Liver (tissue), 9 donors: ENCODE data around the gene MAPKBP1. TPM values are rescaled to one million over a fixed set of nuclear protein-coding genes. Genes with fewer than 3 reads are reported as not detected.

Experiments
- DNase-seq: peaks from one replicate; pipeline ENCODE4 v3.0.0-alpha.2; 2017; ENCODE audit warnings: low spot score
- H3K27ac ChIP-seq, 2 donors: one replicate each; pipeline ENCODE4 v1.7.0; 2013; ENCODE audit warnings: inconsistent platforms in 2 of 2, low read length in 2 of 2, control low read depth in 1 of 2, low read depth in 1 of 2, mild to moderate bottlenecking in 1 of 2
- H3K27me3 ChIP-seq, 4 donors: one replicate each; pipeline versions ENCODE4 v1.6.1 to v1.7.0; 2013; ENCODE audit warnings: low read length in 3 of 4, inconsistent platforms in 1 of 4, mild to moderate bottlenecking in 1 of 4, moderate library complexity in 1 of 4; ENCODE audit not compliant: control insufficient read depth in 4 of 4, insufficient read depth in 4 of 4
- H3K36me3 ChIP-seq, 4 donors: one replicate each; pipeline versions ENCODE4 v1.6.1 to v1.7.0; 2013; ENCODE audit warnings: low read length in 3 of 4, mild to moderate bottlenecking in 3 of 4, low read depth in 1 of 4, moderate library complexity in 1 of 4; ENCODE audit not compliant: control insufficient read depth in 4 of 4, insufficient read depth in 3 of 4
- H3K4me1 ChIP-seq, 4 donors: one replicate each; pipeline versions ENCODE4 v1.6.1 to v1.7.0; 2013; ENCODE audit warnings: low read length in 3 of 4, mild to moderate bottlenecking in 3 of 4, moderate library complexity in 1 of 4; ENCODE audit not compliant: control insufficient read depth in 4 of 4, insufficient read depth in 4 of 4
- H3K4me3 ChIP-seq, 3 donors: one replicate each; pipeline versions ENCODE4 v1.6.1 to v1.7.0; 2013; ENCODE audit warnings: low read length in 3 of 3, control low read depth in 1 of 3, low read depth in 1 of 3, mild to moderate bottlenecking in 1 of 3
- H3K9ac ChIP-seq, 2 donors: one replicate each; pipeline ENCODE4 v1.7.0; 2013; ENCODE audit warnings: low read length in 2 of 2, mild to moderate bottlenecking in 2 of 2, moderate library complexity in 2 of 2, control low read depth in 1 of 2, low read depth in 1 of 2
- H3K9me3 ChIP-seq, 4 donors: one replicate each; pipeline versions ENCODE4 v1.6.1 to v1.7.0; 2013; ENCODE audit warnings: low read length in 3 of 4; ENCODE audit not compliant: control insufficient read depth in 4 of 4
- ATF3 ChIP-seq: IDR thresholded peaks from 2 replicates; pipeline ENCODE4 v1.6.1; 2016; ENCODE audit warnings: antibody characterized with exemption
- CTCF ChIP-seq: fragments of 150-350 bp; IDR thresholded peaks from 2 replicates; pipeline ENCODE4 v1.5.1; 2017; ENCODE audit warnings: improper control_type of control experiment, low read depth, low read length; ENCODE audit not compliant: missing input control
- EGR1 ChIP-seq, 2 donors: IDR thresholded peaks; 2 replicates each; pipeline ENCODE4 v1.6.1; 2016 to 2018; ENCODE audit warnings: antibody characterized with exemption in 2 of 2, low read depth in 2 of 2
- FOXA1 ChIP-seq: IDR thresholded peaks from 2 replicates; pipeline ENCODE4 v1.6.1; 2016; ENCODE audit warnings: antibody characterized with exemption
- FOXA2 ChIP-seq: IDR thresholded peaks from 2 replicates; pipeline ENCODE4 v1.6.1; 2016; ENCODE audit warnings: antibody characterized with exemption
- GABPA ChIP-seq, 2 donors: IDR thresholded peaks in 1 of 2; conservative IDR thresholded peaks in 1 of 2; 2 replicates each; pipeline ENCODE4 v1.6.1; 2016; ENCODE audit warnings: antibody characterized with exemption in 2 of 2, mild to moderate bottlenecking in 1 of 2, moderate library complexity in 1 of 2
- HNF4A ChIP-seq, 2 donors: conservative IDR thresholded peaks; 2 replicates each; pipeline ENCODE4 v1.6.1; 2016; ENCODE audit warnings: antibody characterized with exemption in 2 of 2, mild to moderate bottlenecking in 2 of 2
- HNF4G ChIP-seq: IDR thresholded peaks from 2 replicates; pipeline ENCODE4 v1.6.1; 2016; ENCODE audit warnings: antibody characterized with exemption
- JUND ChIP-seq, 2 donors: IDR thresholded peaks; 2 replicates each; pipeline ENCODE4 v1.6.1; 2016; ENCODE audit warnings: antibody characterized with exemption in 2 of 2
- MAX ChIP-seq: IDR thresholded peaks from 2 replicates; pipeline ENCODE4 v1.6.1; 2016; ENCODE audit warnings: antibody characterized with exemption
- NR2F2 ChIP-seq: IDR thresholded peaks from 2 replicates; pipeline ENCODE4 v1.6.1; 2016; ENCODE audit warnings: antibody characterized with exemption
- RAD21 ChIP-seq, 2 donors: IDR thresholded peaks; 2 replicates each; pipeline ENCODE4 v1.6.1; 2016; ENCODE audit warnings: antibody characterized with exemption in 2 of 2, mild to moderate bottlenecking in 2 of 2
- REST ChIP-seq: IDR thresholded peaks from 2 replicates; pipeline ENCODE4 v1.6.1; 2016; ENCODE audit warnings: antibody characterized with exemption, mild to moderate bottlenecking
- RXRA ChIP-seq, 2 donors: IDR thresholded peaks; 2 replicates each; pipeline ENCODE4 v1.6.1; 2017 to 2018; ENCODE audit warnings: antibody characterized with exemption in 2 of 2, mild to moderate bottlenecking in 1 of 2
- SP1 ChIP-seq: IDR thresholded peaks from 2 replicates; pipeline ENCODE4 v1.6.1; 2018; ENCODE audit warnings: antibody characterized with exemption, mild to moderate bottlenecking
- TAF1 ChIP-seq: conservative IDR thresholded peaks from 2 replicates; pipeline ENCODE4 v1.6.1; 2016; ENCODE audit warnings: antibody characterized with exemption, mild to moderate bottlenecking
- YY1 ChIP-seq: IDR thresholded peaks from 2 replicates; pipeline ENCODE4 v1.6.1; 2016; ENCODE audit warnings: antibody characterized with exemption, mild to moderate bottlenecking
- ZBTB33 ChIP-seq: IDR thresholded peaks from 2 replicates; pipeline ENCODE4 v1.6.1; 2016; ENCODE audit warnings: antibody characterized with exemption
- WGBS: extraction: QIAGEN DNeasy Blood & Tissue Kit; methylation state at CpG from one replicate; pipeline ENCODE4 v1.1.7; 2013; 5-methylcytosine and 5-hydroxymethylcytosine counted together
- polyA plus RNA-seq, 2 donors: library from polyadenylated mRNA; stranded (reverse) in 1 of 2; unstranded in 1 of 2; fragments of 200-250 nt in 1 of 2; fragments of >200 nt in 1 of 2; fragmentation: Nextera tagmentation in 1 of 2; extraction: Ambion mirVana in 1 of 2; gene quantifications; one replicate each; pipeline versions ENCODE4 v1.2.1 to v1.2.3, GENCODE V29; 2013 to 2015
- total RNA-seq, 2 donors: library from RNA; depleted of rRNA; stranded (reverse); fragments of >200 nt; gene quantifications; one replicate each; pipeline ENCODE4 v1.2.3, GENCODE V29; 2014
- donor health status: healthy.
- donor health status: healthy.
- donor health status: healthy.
- donor health status: healthy.
- donor health status: healthy.

MAPKBP1 gene
- total and polyA plus RNA-seq, 4 donors: 0.89 to 10.3 (median 2.7) TPM

GRCh38 chr15:41774882-41775417, 666 bp downstream of the MAPKBP1 start:
- Histone ChIP-seq H3K4me1 (peaks cover 0 to 29% (median 19%) of the 10 kb centered on the region in 4 donors), H3K27ac (peak overlapping the region; percentile 78 to 81), H3K36me3 (no peaks in the 10 kb centered on the region), H3K9ac (peak overlapping the region; percentile 4 to 90), H3K9me3 (no peaks in the 10 kb centered on the region), H3K27me3 (no peaks in the 10 kb centered on the region), H3K4me3 (peak overlapping the region; percentile 64 to 93 (median 86))
- TF ChIP-seq FOXA2: no peak
- TF ChIP-seq FOXA1: no peak
- TF ChIP-seq HNF4G: no peak
- WGBS: 21% methylated on average over 19 of the region's 19 CpGs
- DNase-seq: no peak

GRCh38 chr15:41775651-41776050, 1.4 kb downstream of the MAPKBP1 start:
- peak overlapping the region in 1 of 3 donors; percentile 64 for H3K4me3 ChIP-seq
- H3K9ac ChIP-seq: no peak overlapping the region
- TF ChIP-seq EGR1 (IDR thresholded peaks at IDR 0.05; ENCODE audit: low read depth in 2 of 2): no peak
- no peak for TF ChIP-seq GABPA (IDR thresholded peaks at IDR 0.05 in 1 of 2, conservative IDR thresholded peaks at IDR 0.05 in 1 of 2)
- TF ChIP-seq FOXA2: no peak
- no peak for TF ChIP-seq SP1
- no peak for TF ChIP-seq HNF4G
- no peak for TF ChIP-seq REST
- TF ChIP-seq CTCF: no peak
- no peak for TF ChIP-seq NR2F2
- TF ChIP-seq ZBTB33: no peak
- TF ChIP-seq RAD21 (IDR thresholded peaks at IDR 0.05): no peak
- TF ChIP-seq HNF4A (conservative IDR thresholded peaks at IDR 0.05): no peak
- no peak for TF ChIP-seq JUND (IDR thresholded peaks at IDR 0.05)
- no peak for TF ChIP-seq FOXA1
- TF ChIP-seq TAF1: no peak
- TF ChIP-seq ATF3: no peak
- no peak for TF ChIP-seq YY1
- TF ChIP-seq MAX: no peak
- no peak for TF ChIP-seq RXRA (IDR thresholded peaks at IDR 0.05)
- no peaks in the 10 kb centered on the region for H3K9me3 ChIP-seq
- WGBS: 79% methylated on average over 2 of the region's 2 CpGs
- H3K27ac ChIP-seq: no peak overlapping the region
- H3K36me3 ChIP-seq: no peaks in the 10 kb centered on the region
- H3K4me1 ChIP-seq: peaks cover 0 to 29% (median 19%) of the 10 kb centered on the region in 4 donors
- no peaks in the 10 kb centered on the region for H3K27me3 ChIP-seq
- no peak for DNase-seq
